CD14-positive monocyte (primary cell): Measurements from ENCODE around the gene KCNB1. TPM values are rescaled to one million over a fixed set of nuclear protein-coding genes. Genes with fewer than 3 reads are reported as not detected.

Experiments
- DNase-seq, 3 donors: peaks; one replicate each; pipeline ENCODE4 v3.0.0-alpha.2; 2011 to 2022
- H2AFZ ChIP-seq: 2 replicates; pipeline ENCODE4 v1.6.0; 2012; ENCODE audit warnings: mild to moderate bottlenecking, low read depth, low read length, inconsistent platforms; ENCODE audit not compliant: insufficient read depth, poor library complexity, severe bottlenecking
- H3K27ac ChIP-seq, 2 donors: 1 replicate in 1 of 2; 2 replicates in 1 of 2; pipeline ENCODE4 v1.5.1; 2012 to 2013; ENCODE audit warnings: low read length in 2 of 2, control low read depth in 1 of 2, inconsistent platforms in 1 of 2, low read depth in 1 of 2, mild to moderate bottlenecking in 1 of 2
- H3K27me3 ChIP-seq, 2 donors: one replicate each; pipeline versions ENCODE4 v1.6.0 to v1.6.1; 2011 to 2013; ENCODE audit warnings: low read length in 2 of 2; ENCODE audit not compliant: control insufficient read depth in 2 of 2, insufficient read depth in 2 of 2
- H3K36me3 ChIP-seq, 2 donors: replicated peaks in 1 of 2; 1 replicate in 1 of 2; 2 replicates in 1 of 2; pipeline versions ENCODE4 v1.5.1 to v1.6.1; 2012 to 2013; ENCODE audit warnings: low read length in 2 of 2, control low read depth in 1 of 2, inconsistent platforms in 1 of 2, mild to moderate bottlenecking in 1 of 2; ENCODE audit not compliant: insufficient read depth in 2 of 2, control insufficient read depth in 1 of 2
- H3K4me1 ChIP-seq, 2 donors: 1 replicate in 1 of 2; 2 replicates in 1 of 2; pipeline versions ENCODE4 v1.5.1 to v1.6.1; 2012 to 2013; ENCODE audit warnings: low read length in 2 of 2, control low read depth in 1 of 2, inconsistent platforms in 1 of 2, mild to moderate bottlenecking in 1 of 2, moderate library complexity in 1 of 2; ENCODE audit not compliant: insufficient read depth in 2 of 2, control insufficient read depth in 1 of 2
- H3K4me2 ChIP-seq: replicated peaks from 2 replicates; pipeline ENCODE3; 2012; ENCODE audit warnings: low read length, moderate library complexity, mild to moderate bottlenecking; ENCODE audit not compliant: poor library complexity, severe bottlenecking; ENCODE audit errors: extremely low read depth
- H3K4me3 ChIP-seq, 3 experiments: fragments of 200-600 bp in 1 of 3; sonication (generic) in 1 of 3; replicated peaks in 1 of 3; 1 replicate in 2 of 3; 2 replicates in 1 of 3; pipeline ENCODE4 v1.5.1; 2011 to 2013; ENCODE audit warnings: low read length in 3 of 3, mild to moderate bottlenecking in 3 of 3, control low read depth in 2 of 3, low read depth in 2 of 3, inconsistent platforms in 1 of 3, moderate library complexity in 1 of 3
- H3K79me2 ChIP-seq: 2 replicates; pipeline ENCODE4 v1.6.0; 2012; ENCODE audit warnings: mild to moderate bottlenecking, control low read depth, inconsistent platforms, low read length, moderate library complexity; ENCODE audit not compliant: insufficient read depth
- H3K9ac ChIP-seq: 2 replicates; pipeline ENCODE4 v1.6.0; 2017; ENCODE audit warnings: low read length, mild to moderate bottlenecking; ENCODE audit not compliant: insufficient read depth, poor library complexity, severe bottlenecking
- H3K9me3 ChIP-seq, 2 donors: replicated peaks in 1 of 2; 1 replicate in 1 of 2; 2 replicates in 1 of 2; pipeline versions ENCODE4 v1.5.1 to v1.6.1; 2012 to 2013; ENCODE audit warnings: low read length in 2 of 2, control low read depth in 1 of 2; ENCODE audit not compliant: control insufficient read depth in 1 of 2, insufficient read depth in 1 of 2
- H4K20me1 ChIP-seq: 2 replicates; pipeline ENCODE4 v1.6.0; 2012; ENCODE audit warnings: mild to moderate bottlenecking, low read length, control low read depth, moderate library complexity; ENCODE audit not compliant: insufficient read depth
- H3K27ac Mint-ChIP-seq, 7 donors: one replicate each; pipeline ENCODE4 v1.8.0; 2020; ENCODE audit warnings: mild to moderate bottlenecking in 7 of 7, mixed read lengths in 7 of 7, moderate library complexity in 6 of 7, inconsistent platforms in 2 of 7
- H3K27me3 Mint-ChIP-seq, 3 donors: one replicate each; pipeline ENCODE4 v1.8.0; 2021 to 2022; ENCODE audit warnings: low read depth in 3 of 3, mild to moderate bottlenecking in 3 of 3, mixed read lengths in 3 of 3, moderate library complexity in 3 of 3, inconsistent platforms in 1 of 3
- H3K36me3 Mint-ChIP-seq, 2 donors: one replicate each; pipeline ENCODE4 v1.8.0; 2020; ENCODE audit warnings: mixed read lengths in 2 of 2, inconsistent platforms in 1 of 2, mild to moderate bottlenecking in 1 of 2
- H3K4me1 Mint-ChIP-seq: one replicate; pipeline ENCODE4 v1.8.0; 2020; ENCODE audit warnings: mild to moderate bottlenecking, mixed read lengths
- H3K4me3 Mint-ChIP-seq, 2 donors: one replicate each; pipeline ENCODE4 v1.8.0; 2020; ENCODE audit warnings: mild to moderate bottlenecking in 2 of 2, mixed read lengths in 2 of 2, moderate library complexity in 1 of 2
- H3K9me3 Mint-ChIP-seq, 7 donors: one replicate each; pipeline ENCODE4 v1.8.0; 2020 to 2022; ENCODE audit warnings: mixed read lengths in 7 of 7, mild to moderate bottlenecking in 6 of 7, moderate library complexity in 6 of 7, inconsistent platforms in 2 of 7
- CTCF ChIP-seq: fragments of 200-600 bp; IDR thresholded peaks from one replicate; pipeline ENCODE4 v1.8.0; 2022; ENCODE audit warnings: antibody characterized with exemption, mild to moderate bottlenecking
- WGBS: methylation state at CpG from one replicate; pipeline ENCODE4 v1.1.5; 2013; ENCODE audit warnings: missing lambda C conversion rate; ENCODE audit not compliant: insufficient coverage; 5-methylcytosine and 5-hydroxymethylcytosine counted together
- intact Hi-C, 2 donors: fragments of 100-400 bp; cut with micrococcal nuclease; formaldehyde crosslinking; loops; one replicate each; pipeline versions ENCODE4 v1.15.0 to v1.15.1; 2023
- polyA plus RNA-seq, 3 donors: library from polyadenylated mRNA; depleted of rRNA in 1 of 3; unstranded in 2 of 3; stranded (reverse) in 1 of 3; fragments of 300-500 nt in 2 of 3; fragments of >200 nt in 1 of 3; fragmentation: Illumina TruSeq in 2 of 3; gene quantifications; 1 replicate in 2 of 3; 2 replicates in 1 of 3; pipeline ENCODE4 v1.2.3, GENCODE V29; 2012 to 2021

The KCNB1 gene
- polyA plus RNA-seq, 3 donors: not detected

- H3K4me1 Mint-ChIP-seq: peaks cover 3% of the 10 kb centered on the region
- no peak for TF ChIP-seq CTCF
- Histone ChIP-seq H3K27ac (no peak overlapping the region), H3K9ac (no peak overlapping the region), H3K36me3 (no peaks in the 10 kb centered on the region), H3K4me1 (no peaks in the 10 kb centered on the region), H3K4me3 (no peak overlapping the region), H2AFZ (no peak overlapping the region), H3K27me3 (no peaks in the 10 kb centered on the region), H3K79me2 (no peaks in the 10 kb centered on the region), H4K20me1 (no peaks in the 10 kb centered on the region), H3K9me3 (no peaks in the 10 kb centered on the region), H3K4me2 (no peak overlapping the region)
- no peaks in the 10 kb centered on the region for H3K9me3 Mint-ChIP-seq
- no peak overlapping the region for H3K27ac Mint-ChIP-seq
- DNase-seq: no peak
- H3K36me3 Mint-ChIP-seq: no peaks in the 10 kb centered on the region
- intact Hi-C loops: no loop called here
- H3K27me3 Mint-ChIP-seq: peaks cover 12 to 22% (median 17%) of the 10 kb centered on the region in 3 donors
- WGBS: 100% methylated on average over 1 of the region's 1 CpG
- no peak overlapping the region for H3K4me3 Mint-ChIP-seq
Measured at GRCh38 chr20:49349078-49349477, 133.4 kb downstream of the KCNB1 start.

GRCh38 chr20:49348563-49348962, 133.9 kb downstream of the KCNB1 start:
- no peak overlapping the region for H3K4me2 ChIP-seq

More at GRCh38 chr20:49348563-49348962, 133.9 kb downstream of the KCNB1 start:
- H3K4me1 Mint-ChIP-seq: peaks cover 3% of the 10 kb centered on the region
- H2AFZ ChIP-seq: no peak overlapping the region
- no peaks in the 10 kb centered on the region for H4K20me1 ChIP-seq
- H3K4me1 ChIP-seq: no peaks in the 10 kb centered on the region
- H3K9me3 Mint-ChIP-seq: no peaks in the 10 kb centered on the region
- no peak for DNase-seq
- H3K9ac ChIP-seq: no peak overlapping the region
- no peak overlapping the region for H3K27ac ChIP-seq
- H3K79me2 ChIP-seq: no peaks in the 10 kb centered on the region
- no peaks in the 10 kb centered on the region for H3K36me3 ChIP-seq
- H3K27me3 ChIP-seq: no peaks in the 10 kb centered on the region
- TF ChIP-seq CTCF: no peak
- H3K27me3 Mint-ChIP-seq: peaks cover 16 to 20% (median 19%) of the 10 kb centered on the region in 3 donors
- H3K4me3 Mint-ChIP-seq: no peak overlapping the region
- intact Hi-C loops: no loop called here
- no peak overlapping the region for H3K4me3 ChIP-seq
- H3K27ac Mint-ChIP-seq: peak overlapping the region in 1 of 7 donors; percentile 31
- WGBS: 100% methylated on average over 1 of the region's 4 CpGs
- no peaks in the 10 kb centered on the region for H3K36me3 Mint-ChIP-seq
- H3K9me3 ChIP-seq: no peaks in the 10 kb centered on the region
